ENCODE results near the gene MST1R.

DNA sequence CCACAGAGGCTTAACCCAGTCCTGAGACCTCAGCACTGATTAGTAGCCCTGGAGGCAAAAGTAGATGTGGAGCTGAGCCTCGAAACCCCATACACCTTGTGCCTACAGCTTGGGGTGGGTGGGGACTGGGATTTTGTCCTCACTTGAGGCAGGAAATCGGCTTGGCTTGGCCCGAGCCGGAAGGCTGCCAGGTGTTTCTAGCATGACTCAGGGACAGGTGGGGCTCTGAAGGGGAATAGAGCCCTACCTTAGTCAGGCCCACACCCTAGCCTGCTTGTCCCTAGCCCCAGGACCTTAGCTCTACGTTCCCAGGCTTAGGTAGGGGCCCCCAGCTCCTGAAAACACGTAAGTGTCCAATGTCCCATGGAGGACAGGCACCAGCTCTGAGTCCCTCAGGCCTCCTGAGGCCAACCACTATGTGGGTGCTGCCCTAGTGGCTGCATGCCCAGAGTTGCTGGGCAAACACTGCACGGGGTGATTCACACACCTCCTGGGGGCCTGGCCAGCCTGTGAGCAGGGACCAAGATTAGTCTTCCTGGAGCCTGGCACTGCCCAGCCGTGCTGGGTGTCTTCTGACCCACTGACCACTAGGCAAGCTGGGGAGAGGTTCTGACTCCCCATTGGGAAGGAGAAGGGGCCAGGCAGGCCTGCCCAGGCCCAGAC is 3.1 kb downstream of the MST1R start:
- TF ChIP-seq, protein P1, sequence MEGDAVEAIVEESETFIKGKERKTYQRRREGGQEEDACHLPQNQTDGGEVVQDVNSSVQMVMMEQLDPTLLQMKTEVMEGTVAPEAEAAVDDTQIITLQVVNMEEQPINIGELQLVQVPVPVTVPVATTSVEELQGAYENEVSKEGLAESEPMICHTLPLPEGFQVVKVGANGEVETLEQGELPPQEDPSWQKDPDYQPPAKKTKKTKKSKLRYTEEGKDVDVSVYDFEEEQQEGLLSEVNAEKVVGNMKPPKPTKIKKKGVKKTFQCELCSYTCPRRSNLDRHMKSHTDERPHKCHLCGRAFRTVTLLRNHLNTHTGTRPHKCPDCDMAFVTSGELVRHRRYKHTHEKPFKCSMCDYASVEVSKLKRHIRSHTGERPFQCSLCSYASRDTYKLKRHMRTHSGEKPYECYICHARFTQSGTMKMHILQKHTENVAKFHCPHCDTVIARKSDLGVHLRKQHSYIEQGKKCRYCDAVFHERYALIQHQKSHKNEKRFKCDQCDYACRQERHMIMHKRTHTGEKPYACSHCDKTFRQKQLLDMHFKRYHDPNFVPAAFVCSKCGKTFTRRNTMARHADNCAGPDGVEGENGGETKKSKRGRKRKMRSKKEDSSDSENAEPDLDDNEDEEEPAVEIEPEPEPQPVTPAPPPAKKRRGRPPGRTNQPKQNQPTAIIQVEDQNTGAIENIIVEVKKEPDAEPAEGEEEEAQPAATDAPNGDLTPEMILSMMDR (conservative IDR thresholded peaks at IDR 0.05; ENCODE audit: low read depth in 2 of 2), result no peak
- TF ChIP-seq EZH2 (IDR thresholded peaks at IDR 0.05; ENCODE audit: low read depth, unreplicated experiment), result no peak
- TF ChIP-seq POLR2AphosphoS5 (IDR thresholded peaks at IDR 0.05; ENCODE audit: low read depth), result no peak
- no peak for TF ChIP-seq EZH2phosphoT487 (IDR thresholded peaks at IDR 0.05; ENCODE audit: unreplicated experiment)
- TF ChIP-seq, protein P2, sequence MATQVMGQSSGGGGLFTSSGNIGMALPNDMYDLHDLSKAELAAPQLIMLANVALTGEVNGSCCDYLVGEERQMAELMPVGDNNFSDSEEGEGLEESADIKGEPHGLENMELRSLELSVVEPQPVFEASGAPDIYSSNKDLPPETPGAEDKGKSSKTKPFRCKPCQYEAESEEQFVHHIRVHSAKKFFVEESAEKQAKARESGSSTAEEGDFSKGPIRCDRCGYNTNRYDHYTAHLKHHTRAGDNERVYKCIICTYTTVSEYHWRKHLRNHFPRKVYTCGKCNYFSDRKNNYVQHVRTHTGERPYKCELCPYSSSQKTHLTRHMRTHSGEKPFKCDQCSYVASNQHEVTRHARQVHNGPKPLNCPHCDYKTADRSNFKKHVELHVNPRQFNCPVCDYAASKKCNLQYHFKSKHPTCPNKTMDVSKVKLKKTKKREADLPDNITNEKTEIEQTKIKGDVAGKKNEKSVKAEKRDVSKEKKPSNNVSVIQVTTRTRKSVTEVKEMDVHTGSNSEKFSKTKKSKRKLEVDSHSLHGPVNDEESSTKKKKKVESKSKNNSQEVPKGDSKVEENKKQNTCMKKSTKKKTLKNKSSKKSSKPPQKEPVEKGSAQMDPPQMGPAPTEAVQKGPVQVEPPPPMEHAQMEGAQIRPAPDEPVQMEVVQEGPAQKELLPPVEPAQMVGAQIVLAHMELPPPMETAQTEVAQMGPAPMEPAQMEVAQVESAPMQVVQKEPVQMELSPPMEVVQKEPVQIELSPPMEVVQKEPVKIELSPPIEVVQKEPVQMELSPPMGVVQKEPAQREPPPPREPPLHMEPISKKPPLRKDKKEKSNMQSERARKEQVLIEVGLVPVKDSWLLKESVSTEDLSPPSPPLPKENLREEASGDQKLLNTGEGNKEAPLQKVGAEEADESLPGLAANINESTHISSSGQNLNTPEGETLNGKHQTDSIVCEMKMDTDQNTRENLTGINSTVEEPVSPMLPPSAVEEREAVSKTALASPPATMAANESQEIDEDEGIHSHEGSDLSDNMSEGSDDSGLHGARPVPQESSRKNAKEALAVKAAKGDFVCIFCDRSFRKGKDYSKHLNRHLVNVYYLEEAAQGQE (IDR thresholded peaks at IDR 0.05; ENCODE audit: unreplicated experiment), result no peak
- TF ChIP-seq ZNF331 (CRISPR knock-in tag; IDR thresholded peaks at IDR 0.05; ENCODE audit: low read depth), result no peak
